IMR-90 (cell line): ENCODE results near the gene SURF6. TPM values are rescaled to one million over a fixed set of nuclear protein-coding genes. Genes with fewer than 3 reads are reported as not detected.

Experiments
- ATAC-seq: fragments of 200-7000 bp; cut with Tn5 transposase; 2 replicates; pipeline ENCODE4 v1.9.1; 2020; ENCODE audit warnings: low read depth, mild to moderate bottlenecking, moderate library complexity
- BruUV-seq: library from RNA; stranded (reverse); fragments of 400-500 nt; replicated peaks from 2 replicates; lab custom pipeline; 2021; lab: Mats Ljungman, UMichigan
- CTCF ChIA-PET: fragments of 300-600 bp; formaldehyde crosslinking; extraction: SDS; loops from one replicate; lab custom pipeline; 2021; ENCODE audit warnings: antibody characterized with exemption; lab: Yijun Ruan, JAX
- POLR2A ChIA-PET: fragments of 300-600 bp; sonication (Branson Sonifier 250); formaldehyde crosslinking; loops from one replicate; lab custom pipeline; 2022; ENCODE audit warnings: antibody characterized with exemption; ENCODE audit not compliant: unreplicated experiment; lab: Charles Lee
- DNase-seq: peaks from one replicate; pipeline ENCODE4 v3.0.0; 2013
- H2AFZ ChIP-seq: replicated peaks from 2 replicates; pipeline ENCODE3; 2013; ENCODE audit warnings: low read length, mild to moderate bottlenecking; ENCODE audit not compliant: poor library complexity
- H2AK5ac ChIP-seq: 2 replicates; pipeline ENCODE4 v1.6.1; 2013; ENCODE audit warnings: low read depth, low read length, inconsistent platforms
- H2AK9ac ChIP-seq: replicated peaks from 2 replicates; pipeline ENCODE3; 2013; ENCODE audit warnings: mild to moderate bottlenecking, low read depth, low read length, moderate library complexity; ENCODE audit not compliant: poor library complexity
- H2BK120ac ChIP-seq: 2 replicates; pipeline ENCODE4 v1.6.1; 2013; ENCODE audit warnings: low read depth, low read length, inconsistent platforms
- H2BK15ac ChIP-seq: 3 replicates; pipeline ENCODE4 v1.6.1; 2013; ENCODE audit warnings: low read depth, low read length, inconsistent platforms
- H2BK20ac ChIP-seq: 2 replicates; pipeline ENCODE4 v1.6.1; 2013; ENCODE audit warnings: low read depth, mild to moderate bottlenecking, inconsistent platforms, low read length, moderate library complexity
- H2BK5ac ChIP-seq: 2 replicates; pipeline ENCODE4 v1.6.1; 2013; ENCODE audit warnings: mild to moderate bottlenecking, low read depth, low read length, inconsistent platforms; ENCODE audit not compliant: poor library complexity, severe bottlenecking
- H3K14ac ChIP-seq: replicated peaks from 2 replicates; pipeline ENCODE4 v1.6.1; 2013; ENCODE audit warnings: low read depth, low read length, inconsistent platforms
- H3K18ac ChIP-seq: 2 replicates; pipeline ENCODE4 v1.6.1; 2013; ENCODE audit warnings: low read depth, low read length, control low read depth
- H3K23ac ChIP-seq: 2 replicates; pipeline ENCODE4 v1.6.1; 2013; ENCODE audit warnings: low read depth, low read length, inconsistent platforms
- H3K27ac ChIP-seq: 2 replicates; pipeline ENCODE4 v1.5.1; 2013; ENCODE audit warnings: mild to moderate bottlenecking, control low read depth, low read length; ENCODE audit not compliant: insufficient read depth
- H3K27me3 ChIP-seq: 2 replicates; pipeline ENCODE4 v1.6.1; 2013; ENCODE audit warnings: low read length; ENCODE audit not compliant: control insufficient read depth, insufficient read depth
- H3K36me3 ChIP-seq: 2 replicates; pipeline ENCODE4 v1.6.1; 2013; ENCODE audit warnings: low read length, mixed read lengths; ENCODE audit not compliant: control insufficient read depth, insufficient read depth
- H3K4ac ChIP-seq: 2 replicates; pipeline ENCODE4 v1.6.1; 2013; ENCODE audit warnings: low read depth, low read length, inconsistent platforms
- H3K4me1 ChIP-seq: 2 replicates; pipeline ENCODE4 v1.6.1; 2013; ENCODE audit warnings: low read length, mixed read lengths; ENCODE audit not compliant: control insufficient read depth, insufficient read depth
- H3K4me2 ChIP-seq: 2 replicates; pipeline ENCODE4 v1.6.1; 2013; ENCODE audit warnings: low read depth, mild to moderate bottlenecking, control low read depth, low read length, moderate library complexity
- H3K4me3 ChIP-seq: 2 replicates; pipeline ENCODE4 v1.5.1; 2013; ENCODE audit warnings: low read depth, mild to moderate bottlenecking, control low read depth, low read length, moderate library complexity; ENCODE audit not compliant: insufficient read depth
- H3K56ac ChIP-seq: 2 replicates; pipeline ENCODE4 v1.6.1; 2013; ENCODE audit warnings: low read length, inconsistent platforms; ENCODE audit not compliant: insufficient read depth; ENCODE audit errors: extremely low read depth
- H3K79me1 ChIP-seq, 2 experiments: 2 replicates each; pipeline ENCODE4 v1.6.1; 2013; ENCODE audit warnings: low read length in 2 of 2, inconsistent platforms in 1 of 2, low read depth in 1 of 2
- H3K9ac ChIP-seq: 2 replicates; pipeline ENCODE4 v1.6.1; 2013; ENCODE audit warnings: low read depth, low read length, control low read depth
- H3K9me1 ChIP-seq: 2 replicates; pipeline ENCODE4 v1.6.1; 2013; ENCODE audit warnings: low read length, inconsistent platforms; ENCODE audit not compliant: insufficient read depth
- H3K9me3 ChIP-seq: 2 replicates; pipeline ENCODE4 v1.6.1; 2013; ENCODE audit warnings: low read length; ENCODE audit not compliant: control insufficient read depth, insufficient read depth
- H4K20me1 ChIP-seq: 2 replicates; pipeline ENCODE4 v1.6.1; 2013; ENCODE audit warnings: low read length, inconsistent platforms; ENCODE audit not compliant: insufficient read depth
- H4K5ac ChIP-seq: 2 replicates; pipeline ENCODE4 v1.6.1; 2013; ENCODE audit warnings: mild to moderate bottlenecking, low read depth, low read length, control low read depth
- H4K8ac ChIP-seq, 2 experiments: 2 replicates each; pipeline ENCODE4 v1.6.1; 2013; ENCODE audit warnings: low read depth in 2 of 2, low read length in 2 of 2, control low read depth in 1 of 2, inconsistent platforms in 1 of 2
- H4K91ac ChIP-seq: 2 replicates; pipeline ENCODE4 v1.6.1; 2013; ENCODE audit warnings: low read depth, low read length, inconsistent platforms; ENCODE audit not compliant: insufficient read depth
- BHLHE40 ChIP-seq: fragments of 150-350 bp; IDR thresholded peaks from 2 replicates; pipeline ENCODE4 v1.6.1; 2016; ENCODE audit warnings: mild to moderate bottlenecking, low read depth, low read length
- CEBPB ChIP-seq: IDR thresholded peaks from 2 replicates; pipeline ENCODE4 v1.6.1; 2012; ENCODE audit warnings: low read depth, low read length, improper control_type of control experiment
- FOS ChIP-seq: fragments of 150-350 bp; IDR thresholded peaks from 2 replicates; pipeline ENCODE4 v1.6.1; 2016; ENCODE audit warnings: low read depth, low read length
- MAFK ChIP-seq: IDR thresholded peaks from 2 replicates; pipeline ENCODE4 v1.6.1; 2012; ENCODE audit warnings: low read depth, low read length, improper control_type of control experiment
- MAZ ChIP-seq: IDR thresholded peaks from 2 replicates; pipeline ENCODE4 v1.6.1; 2012; ENCODE audit warnings: low read depth, mild to moderate bottlenecking, low read length, improper control_type of control experiment, moderate library complexity, borderline replicate concordance
- MXI1 ChIP-seq: IDR thresholded peaks from 2 replicates; pipeline ENCODE4 v1.6.1; 2012; ENCODE audit warnings: low read depth, mild to moderate bottlenecking, low read length, moderate library complexity, borderline replicate concordance
- NFE2L2 ChIP-seq: fragments of 150-350 bp; IDR thresholded peaks from 2 replicates; pipeline ENCODE4 v1.6.1; 2016; ENCODE audit warnings: low read depth, mild to moderate bottlenecking, low read length
- POLR2A ChIP-seq: IDR thresholded peaks from 2 replicates; pipeline ENCODE4 v1.6.1; 2012; ENCODE audit warnings: mild to moderate bottlenecking, low read depth, low read length
- RAD21 ChIP-seq: IDR thresholded peaks from 2 replicates; pipeline ENCODE4 v1.6.1; 2012; ENCODE audit warnings: low read length, improper control_type of control experiment
- RCOR1 ChIP-seq: IDR thresholded peaks from 2 replicates; pipeline ENCODE4 v1.6.1; 2012; ENCODE audit warnings: mild to moderate bottlenecking, low read length, improper control_type of control experiment; ENCODE audit not compliant: insufficient replicate concordance
- RFX5 ChIP-seq: IDR thresholded peaks from 2 replicates; pipeline ENCODE4 v1.8.0; 2012; ENCODE audit warnings: low read depth, mild to moderate bottlenecking, low read length, moderate library complexity
- SMC3 ChIP-seq: fragments of 150-350 bp; IDR thresholded peaks from 2 replicates; pipeline ENCODE4 v1.6.1; 2016; ENCODE audit warnings: low read depth, mild to moderate bottlenecking, antibody characterized with exemption, low read length, moderate library complexity
- WGBS, 2 experiments: methylation state at CpG; one replicate each; pipeline versions ENCODE4 v1.1.5 to v1.1.7; 2013; ENCODE audit warnings: missing lambda C conversion rate in 2 of 2; ENCODE audit not compliant: insufficient read length in 1 of 2; ENCODE audit errors: extremely low coverage in 2 of 2; 5-methylcytosine and 5-hydroxymethylcytosine counted together
- dilution Hi-C: fragments of 300-500 bp; cut with HindIII; formaldehyde crosslinking; loops from one replicate; pipeline ENCODE4 v1.14.3; 2018; ENCODE audit warnings: low sequenced_read_pairs; ENCODE audit not compliant: unreplicated experiment
- in situ Hi-C: fragments of 300-500 bp; cut with MboI; formaldehyde crosslinking; loops from 3 replicates; pipeline ENCODE4 v1.14.3; 2019; ENCODE audit warnings: low sequenced_read_pairs, inconsistent platforms, mixed read lengths
- intact Hi-C: fragments of 100-400 bp; cut with micrococcal nuclease; formaldehyde crosslinking; loops from 2 replicates; pipeline ENCODE4 v1.10.0; 2022
- polyA plus RNA-seq, 3 experiments: library from polyadenylated mRNA; depleted of rRNA; stranded (reverse); fragments of >200 nt; gene quantifications; 2 replicates each; pipeline ENCODE4 v1.2.3, GENCODE V29; 2012; ENCODE audit warnings: low replicate concordance in 1 of 3
- total RNA-seq: library from RNA; depleted of rRNA; stranded (reverse); fragments of >200 nt; gene quantifications from 2 replicates; pipeline ENCODE4 v1.2.3, GENCODE V29; 2012
- TF ChIP-seq, protein P1 (sequence below): conservative IDR thresholded peaks from 2 replicates; pipeline ENCODE4 v1.5.1; 2012; ENCODE audit warnings: mild to moderate bottlenecking, low read depth, low read length, improper control_type of control experiment
- TF ChIP-seq, protein P2 (sequence below): fragments of 150-350 bp; IDR thresholded peaks from 2 replicates; pipeline ENCODE4 v1.6.1; 2016; ENCODE audit warnings: low read depth, mild to moderate bottlenecking, low read length, moderate library complexity, borderline replicate concordance

SURF6 gene
- total and polyA plus RNA-seq, 2 of the 4 experiments (the other 2 are of a cell fraction) = 6.1 to 12.8 TPM

- WGBS, 2 experiments = no CpG with 5 or more reads among the region's 5 CpGs
- peaks cover 18% of the 10 kb centered on the region for H3K4me1 ChIP-seq
- no peak overlapping the region for H3K56ac ChIP-seq
- intact Hi-C loops = no loop called here
- H3K27ac ChIP-seq = no peak overlapping the region
- peaks cover 3% of the 10 kb centered on the region; the same call in 1 of the 2 replicates for H3K9me1 ChIP-seq
- no peak overlapping the region for H2BK5ac ChIP-seq
- peaks cover 33 to 79% of the 10 kb centered on the region in 2 experiments for H3K79me1 ChIP-seq
- no peak overlapping the region for H2AK5ac ChIP-seq
- H3K9me3 ChIP-seq = no peaks in the 10 kb centered on the region
- no peak overlapping the region for H3K4ac ChIP-seq
- no peak overlapping the region for H2BK15ac ChIP-seq
- no peak overlapping the region for H3K23ac ChIP-seq
- H2BK20ac ChIP-seq = no peak overlapping the region
- no peak overlapping the region for H3K9ac ChIP-seq
- no peak overlapping the region for H3K18ac ChIP-seq
- no peak overlapping the region for H4K8ac ChIP-seq
- no peak overlapping the region for H2AK9ac ChIP-seq
- ChIA-PET POLR2A (no interaction called here), CTCF (no interaction called here)
- no peak overlapping the region for H3K4me3 ChIP-seq
- no peak overlapping the region for H2AFZ ChIP-seq
- peaks cover 47% of the 10 kb centered on the region for H3K36me3 ChIP-seq
- H3K27me3 ChIP-seq = no peaks in the 10 kb centered on the region
- ATAC-seq = no peak
- no peak for DNase-seq
- no peak overlapping the region for H2BK120ac ChIP-seq
- BruUV-seq = no TSS peak
- in situ Hi-C loops = no loop called here
- H3K4me2 ChIP-seq = no peak overlapping the region
- H4K20me1 ChIP-seq = peaks cover 51% of the 10 kb centered on the region
- TF ChIP-seq FOS (no peak), RCOR1 (no peak), MXI1 (no peak), RFX5 (no peak), RAD21 (no peak), BHLHE40 (no peak), CEBPB (no peak), POLR2A (no peak), MAZ (no peak), MAFK (no peak), NFE2L2 (no peak), SMC3 (no peak)
- TF ChIP-seq, protein P1, sequence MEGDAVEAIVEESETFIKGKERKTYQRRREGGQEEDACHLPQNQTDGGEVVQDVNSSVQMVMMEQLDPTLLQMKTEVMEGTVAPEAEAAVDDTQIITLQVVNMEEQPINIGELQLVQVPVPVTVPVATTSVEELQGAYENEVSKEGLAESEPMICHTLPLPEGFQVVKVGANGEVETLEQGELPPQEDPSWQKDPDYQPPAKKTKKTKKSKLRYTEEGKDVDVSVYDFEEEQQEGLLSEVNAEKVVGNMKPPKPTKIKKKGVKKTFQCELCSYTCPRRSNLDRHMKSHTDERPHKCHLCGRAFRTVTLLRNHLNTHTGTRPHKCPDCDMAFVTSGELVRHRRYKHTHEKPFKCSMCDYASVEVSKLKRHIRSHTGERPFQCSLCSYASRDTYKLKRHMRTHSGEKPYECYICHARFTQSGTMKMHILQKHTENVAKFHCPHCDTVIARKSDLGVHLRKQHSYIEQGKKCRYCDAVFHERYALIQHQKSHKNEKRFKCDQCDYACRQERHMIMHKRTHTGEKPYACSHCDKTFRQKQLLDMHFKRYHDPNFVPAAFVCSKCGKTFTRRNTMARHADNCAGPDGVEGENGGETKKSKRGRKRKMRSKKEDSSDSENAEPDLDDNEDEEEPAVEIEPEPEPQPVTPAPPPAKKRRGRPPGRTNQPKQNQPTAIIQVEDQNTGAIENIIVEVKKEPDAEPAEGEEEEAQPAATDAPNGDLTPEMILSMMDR = no peak
- TF ChIP-seq, protein P2, sequence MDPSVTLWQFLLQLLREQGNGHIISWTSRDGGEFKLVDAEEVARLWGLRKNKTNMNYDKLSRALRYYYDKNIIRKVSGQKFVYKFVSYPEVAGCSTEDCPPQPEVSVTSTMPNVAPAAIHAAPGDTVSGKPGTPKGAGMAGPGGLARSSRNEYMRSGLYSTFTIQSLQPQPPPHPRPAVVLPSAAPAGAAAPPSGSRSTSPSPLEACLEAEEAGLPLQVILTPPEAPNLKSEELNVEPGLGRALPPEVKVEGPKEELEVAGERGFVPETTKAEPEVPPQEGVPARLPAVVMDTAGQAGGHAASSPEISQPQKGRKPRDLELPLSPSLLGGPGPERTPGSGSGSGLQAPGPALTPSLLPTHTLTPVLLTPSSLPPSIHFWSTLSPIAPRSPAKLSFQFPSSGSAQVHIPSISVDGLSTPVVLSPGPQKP = no peak
- H4K91ac ChIP-seq = no peak overlapping the region
- H3K14ac ChIP-seq = no peak overlapping the region
- dilution Hi-C loops = no loop called here
- no peak overlapping the region for H4K5ac ChIP-seq
Measured at GRCh38 chr9:133353548-133353947, 17.6 kb upstream of the SURF6 start.
